Kidney glomerular epithelial cell (primary cell): ENCODE measurements around the gene INIP.

Experiments
- DNase-seq: peaks from one replicate; lab custom pipeline; 2025; lab: John Stamatoyannopoulos, UW

Gene INIP

GRCh38 chr9:112670991-112671625 lies 46.8 kb downstream of the INIP start:
- DNase-seq = no peak

- no peak for DNase-seq
Measured at GRCh38 chr9:112669326-112669725, 48.6 kb downstream of the INIP start.

GRCh38 chr9:112665347-112665746 lies 52.6 kb downstream of the INIP start:
- DNase-seq = no peak

- DNase-seq = no peak
Measured at GRCh38 chr9:112664531-112664930, 53.4 kb downstream of the INIP start.

- DNase-seq = no peak
Measured at GRCh38 chr9:112663681-112664080, 54.2 kb downstream of the INIP start.

GRCh38 chr9:112659906-112660305 lies 58.0 kb downstream of the INIP start:
- DNase-seq = no peak

- no peak for DNase-seq
Measured at GRCh38 chr9:112655668-112656067, 62.2 kb downstream of the INIP start.

- DNase-seq = no peak
Measured at GRCh38 chr9:112654282-112654681, 63.6 kb downstream of the INIP start.

- no peak for DNase-seq
Measured at GRCh38 chr9:112648624-112649023, 69.3 kb downstream of the INIP start.

- no peak for DNase-seq
Measured at GRCh38 chr9:112647596-112647995, 70.3 kb downstream of the INIP start.

- DNase-seq = no peak
Measured at GRCh38 chr9:112642126-112642525, 75.8 kb downstream of the INIP start.

GRCh38 chr9:112640311-112640710 lies 77.6 kb downstream of the INIP start:
- DNase-seq = no peak
